SK-N-SH (cell line): Measurements from ENCODE around the gene PADI4. TPM values are rescaled to one million over a fixed set of nuclear protein-coding genes. Genes with fewer than 3 reads are reported as not detected.
A peak's percentile ranks its signal among the peaks of the same experiment; 100 is the strongest.
"Not testable (repeated sequence)": the region's sequence is repeated elsewhere in the genome, so short reads cannot be mapped to it uniquely, and the experiment has no call there.

Experiments
- CTCF ChIA-PET: fragments of 300-600, 350-600 bp; formaldehyde crosslinking; extraction: SDS; loops from one replicate; lab custom pipeline; 2021; lab: Yijun Ruan, JAX
- POLR2A ChIA-PET: fragments of 350-600 bp; sonication (Branson Sonifier 250); formaldehyde crosslinking; extraction: SDS; loops from one replicate; lab custom pipeline; 2020; ENCODE audit warnings: antibody characterized with exemption, inconsistent platforms; lab: Yijun Ruan, JAX
- DNase-seq: peaks from one replicate; pipeline ENCODE4 v3.0.0; 2012
- H2AFZ ChIP-seq: fragments of 200-600 bp; sonication (generic); 2 replicates; pipeline ENCODE4 v1.8.1; 2016; ENCODE audit warnings: antibody characterized with exemption, mild to moderate bottlenecking, low read depth
- H3F3A ChIP-seq: fragments of 200-600 bp; sonication (generic); replicated peaks from 2 replicates; pipeline ENCODE3; 2016; ENCODE audit warnings: antibody characterized with exemption, mild to moderate bottlenecking; ENCODE audit not compliant: insufficient read depth
- H3K27ac ChIP-seq, 2 experiments: fragments of 200-500 bp in 1 of 2; fragments of 200-600 bp in 1 of 2; sonication (Bioruptor generic) in 1 of 2; sonication (generic), shearing (Covaris generic) in 1 of 2; 2 replicates each; pipeline versions ENCODE4 v1.5.1 to v1.6.1; 2014 to 2016; ENCODE audit warnings: low read depth in 2 of 2, inconsistent platforms in 1 of 2, low read length in 1 of 2, mild to moderate bottlenecking in 1 of 2, mixed read lengths in 1 of 2
- H3K27me3 ChIP-seq: fragments of 200-600 bp; sonication (generic), shearing (Covaris generic); 2 replicates; pipeline ENCODE4 v1.6.1; 2016; ENCODE audit warnings: mixed run types; ENCODE audit not compliant: insufficient read depth
- H3K36me3 ChIP-seq, 2 experiments: fragments of 200-500 bp in 1 of 2; fragments of 200-600 bp in 1 of 2; sonication (Bioruptor generic) in 1 of 2; sonication (generic) in 1 of 2; replicated peaks in 1 of 2; 2 replicates each; pipeline versions ENCODE3 to v1.5.1; 2014 to 2016; ENCODE audit warnings: low read length in 1 of 2, mild to moderate bottlenecking in 1 of 2; ENCODE audit not compliant: insufficient read depth in 2 of 2, control insufficient read depth in 1 of 2
- H3K4me1 ChIP-seq, 2 experiments: fragments of 200-500 bp in 1 of 2; fragments of 200-600 bp in 1 of 2; sonication (Bioruptor generic) in 1 of 2; sonication (generic), shearing (Covaris generic) in 1 of 2; 2 replicates each; pipeline versions ENCODE4 v1.5.1 to v1.6.1; 2014 to 2016; ENCODE audit warnings: low read depth in 1 of 2, low read length in 1 of 2, mixed run types in 1 of 2; ENCODE audit not compliant: insufficient read depth in 2 of 2, control insufficient read depth in 1 of 2
- H3K4me2 ChIP-seq: fragments of 200-600 bp; sonication (generic), shearing (Covaris generic); 2 replicates; pipeline ENCODE4 v1.6.1; 2017; ENCODE audit warnings: mixed run types
- H3K4me3 ChIP-seq, 2 experiments: fragments of 200-500 bp in 1 of 2; fragments of 200-600 bp in 1 of 2; sonication (Bioruptor generic) in 1 of 2; sonication (generic), shearing (Covaris generic) in 1 of 2; 2 replicates each; pipeline versions ENCODE4 v1.5.1 to v1.8.1; 2014 to 2016; ENCODE audit warnings: low read depth in 2 of 2, inconsistent platforms in 1 of 2, low read length in 1 of 2, mild to moderate bottlenecking in 1 of 2, mixed read lengths in 1 of 2, moderate library complexity in 1 of 2
- H3K79me2 ChIP-seq: fragments of 200-600 bp; sonication (generic); 2 replicates; pipeline ENCODE4 v1.8.1; 2017; ENCODE audit warnings: mild to moderate bottlenecking; ENCODE audit not compliant: insufficient read depth
- H3K9ac ChIP-seq: fragments of 200-600 bp; sonication (generic); 2 replicates; pipeline ENCODE4 v1.6.1; 2017; ENCODE audit warnings: mixed run types
- H3K9me2 ChIP-seq: fragments of 200-600 bp; sonication (generic); 2 replicates; pipeline ENCODE4 v1.6.1; 2017; ENCODE audit warnings: mixed run types
- H3K9me3 ChIP-seq: fragments of 200-600 bp; sonication (generic); 2 replicates; pipeline ENCODE4 v1.6.1; 2017; ENCODE audit warnings: mixed run types, mild to moderate bottlenecking, moderate library complexity
- H4K20me1 ChIP-seq: fragments of 200-600 bp; sonication (generic); 2 replicates; pipeline ENCODE4 v1.6.1; 2017; ENCODE audit warnings: mild to moderate bottlenecking, mixed run types; ENCODE audit not compliant: insufficient read depth
- FOXM1 ChIP-seq: IDR thresholded peaks from 2 replicates; pipeline ENCODE4 v1.4.0; 2012; ENCODE audit warnings: low read depth, mild to moderate bottlenecking
- GATA2 ChIP-seq: sonication (generic); formaldehyde crosslinking; IDR thresholded peaks from 2 replicates; pipeline ENCODE4 v1.5.0; 2020; ENCODE audit warnings: mild to moderate bottlenecking, missing genetic modification reagents
- IRF3 ChIP-seq: fragments of 150-350 bp; IDR thresholded peaks from 2 replicates; pipeline ENCODE4 v1.6.1; 2016; ENCODE audit warnings: mild to moderate bottlenecking, low read depth, low read length
- JUND ChIP-seq: IDR thresholded peaks from 2 replicates; pipeline ENCODE4 v1.4.0; 2012
- PBX3 ChIP-seq: IDR thresholded peaks from 2 replicates; pipeline ENCODE4; 2012
- POLR2AphosphoS5 ChIP-seq: IDR thresholded peaks from 2 replicates; pipeline ENCODE4 v1.6.1; 2012; ENCODE audit warnings: low read depth, low read length
- RAD21 ChIP-seq: IDR thresholded peaks from 2 replicates; pipeline ENCODE4 v1.6.1; 2012; ENCODE audit warnings: mild to moderate bottlenecking, low read length
- REST ChIP-seq: IDR thresholded peaks from 2 replicates; pipeline ENCODE4 v1.6.1; 2012; ENCODE audit warnings: mild to moderate bottlenecking, low read depth, low read length, moderate library complexity
- RFX5 ChIP-seq: IDR thresholded peaks from 2 replicates; pipeline ENCODE4 v1.6.1; 2012; ENCODE audit warnings: mild to moderate bottlenecking, improper control_type of control experiment, low read length
- RXRA ChIP-seq: IDR thresholded peaks from 2 replicates; pipeline ENCODE4 v1.4.0; 2012; ENCODE audit warnings: low read depth, mild to moderate bottlenecking, borderline replicate concordance
- SIN3A ChIP-seq: IDR thresholded peaks from 2 replicates; pipeline ENCODE4 v1.6.1; 2012; ENCODE audit warnings: low read depth, mild to moderate bottlenecking, low read length, moderate library complexity, borderline replicate concordance
- SMC3 ChIP-seq: IDR thresholded peaks from 2 replicates; pipeline ENCODE4 v1.6.1; 2012; ENCODE audit warnings: low read depth, low read length, improper control_type of control experiment
- USF1 ChIP-seq: IDR thresholded peaks from 2 replicates; pipeline ENCODE4 v1.4.0; 2012; ENCODE audit warnings: low read depth, borderline replicate concordance
- YY1 ChIP-seq: IDR thresholded peaks from 2 replicates; pipeline ENCODE4 v1.4.0; 2012; ENCODE audit warnings: low read depth, mild to moderate bottlenecking
- WGBS: methylation state at CpG from one replicate; pipeline ENCODE4 v1.1.6; 2017; ENCODE audit warnings: low lambda C conversion rate; 5-methylcytosine and 5-hydroxymethylcytosine counted together
- polyA plus RNA-seq, 3 experiments: library from polyadenylated mRNA; depleted of rRNA; stranded (reverse); fragments of >200 nt; gene quantifications; 2 replicates each; pipeline ENCODE4 v1.2.3, GENCODE V29; 2012
- TF ChIP-seq, protein P1 (sequence below): fragments of 200-600 bp; sonication (generic); IDR thresholded peaks from 2 replicates; pipeline ENCODE4 v1.6.1; 2017; ENCODE audit warnings: antibody characterized with exemption, mild to moderate bottlenecking, moderate library complexity

PADI4 gene
- polyA plus RNA-seq, 1 of the 3 experiments (the other 2 are of a cell fraction) = not detected

GRCh38 chr1:17405898-17406759, 98.1 kb downstream of the PADI4 start:
- Histone ChIP-seq H3K36me3 (peaks cover 14 to 40% of the 10 kb centered on the region in 2 experiments), H3K9ac (no peak overlapping the region), H3K4me3 (no peak overlapping the region), H3K79me2 (no peaks in the 10 kb centered on the region), H3K9me3 (no peaks in the 10 kb centered on the region), H3F3A (peaks cover 6% of the 10 kb centered on the region), H3K9me2 (no peaks in the 10 kb centered on the region), H2AFZ (no peak overlapping the region), H4K20me1 (peaks cover 6% of the 10 kb centered on the region; the same call in 1 of the 2 replicates), H3K4me1 (peaks cover 0 to 8% of the 10 kb centered on the region in 2 experiments; a peak in 1 of 4 replicates), H3K27me3 (no peaks in the 10 kb centered on the region), H3K4me2 (no peak overlapping the region), H3K27ac (no peak overlapping the region; a peak in 1 of 4 replicates)
- WGBS = 46% methylated on average over 11 of the region's 15 CpGs
- peak; percentile 71 for TF ChIP-seq RAD21
- no peak for TF ChIP-seq RXRA
- TF ChIP-seq JUND = no peak
- no peak for TF ChIP-seq YY1
- no peak for TF ChIP-seq IRF3
- TF ChIP-seq FOXM1 = no peak
- no peak for TF ChIP-seq USF1
- TF ChIP-seq SMC3 = peak; percentile 70; the same call in 1 of the 2 replicates
- no peak for TF ChIP-seq REST
- TF ChIP-seq, protein P1, sequence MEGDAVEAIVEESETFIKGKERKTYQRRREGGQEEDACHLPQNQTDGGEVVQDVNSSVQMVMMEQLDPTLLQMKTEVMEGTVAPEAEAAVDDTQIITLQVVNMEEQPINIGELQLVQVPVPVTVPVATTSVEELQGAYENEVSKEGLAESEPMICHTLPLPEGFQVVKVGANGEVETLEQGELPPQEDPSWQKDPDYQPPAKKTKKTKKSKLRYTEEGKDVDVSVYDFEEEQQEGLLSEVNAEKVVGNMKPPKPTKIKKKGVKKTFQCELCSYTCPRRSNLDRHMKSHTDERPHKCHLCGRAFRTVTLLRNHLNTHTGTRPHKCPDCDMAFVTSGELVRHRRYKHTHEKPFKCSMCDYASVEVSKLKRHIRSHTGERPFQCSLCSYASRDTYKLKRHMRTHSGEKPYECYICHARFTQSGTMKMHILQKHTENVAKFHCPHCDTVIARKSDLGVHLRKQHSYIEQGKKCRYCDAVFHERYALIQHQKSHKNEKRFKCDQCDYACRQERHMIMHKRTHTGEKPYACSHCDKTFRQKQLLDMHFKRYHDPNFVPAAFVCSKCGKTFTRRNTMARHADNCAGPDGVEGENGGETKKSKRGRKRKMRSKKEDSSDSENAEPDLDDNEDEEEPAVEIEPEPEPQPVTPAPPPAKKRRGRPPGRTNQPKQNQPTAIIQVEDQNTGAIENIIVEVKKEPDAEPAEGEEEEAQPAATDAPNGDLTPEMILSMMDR = peak; percentile 81
- no peak for TF ChIP-seq RFX5
- no peak for TF ChIP-seq POLR2AphosphoS5
- TF ChIP-seq GATA2 (CRISPR knock-in tag) = no peak
- TF ChIP-seq SIN3A = peak; percentile 10; the same call in 1 of the 2 replicates
- no peak for TF ChIP-seq PBX3
- CTCF ChIA-PET = interaction anchor here (0.6 to 2.8 kb wide), 29 partner anchors 8 to 344 kb away, joined by 3 to 11 read pairs (median 3); no protein-coding TSS in a partner anchor
- POLR2A ChIA-PET = interaction anchor here (0.7 kb wide), 1 partner anchor 695 kb away, joined by 3 read pairs; no protein-coding TSS in a partner anchor
- DNase-seq = peak; percentile 90

DNA sequence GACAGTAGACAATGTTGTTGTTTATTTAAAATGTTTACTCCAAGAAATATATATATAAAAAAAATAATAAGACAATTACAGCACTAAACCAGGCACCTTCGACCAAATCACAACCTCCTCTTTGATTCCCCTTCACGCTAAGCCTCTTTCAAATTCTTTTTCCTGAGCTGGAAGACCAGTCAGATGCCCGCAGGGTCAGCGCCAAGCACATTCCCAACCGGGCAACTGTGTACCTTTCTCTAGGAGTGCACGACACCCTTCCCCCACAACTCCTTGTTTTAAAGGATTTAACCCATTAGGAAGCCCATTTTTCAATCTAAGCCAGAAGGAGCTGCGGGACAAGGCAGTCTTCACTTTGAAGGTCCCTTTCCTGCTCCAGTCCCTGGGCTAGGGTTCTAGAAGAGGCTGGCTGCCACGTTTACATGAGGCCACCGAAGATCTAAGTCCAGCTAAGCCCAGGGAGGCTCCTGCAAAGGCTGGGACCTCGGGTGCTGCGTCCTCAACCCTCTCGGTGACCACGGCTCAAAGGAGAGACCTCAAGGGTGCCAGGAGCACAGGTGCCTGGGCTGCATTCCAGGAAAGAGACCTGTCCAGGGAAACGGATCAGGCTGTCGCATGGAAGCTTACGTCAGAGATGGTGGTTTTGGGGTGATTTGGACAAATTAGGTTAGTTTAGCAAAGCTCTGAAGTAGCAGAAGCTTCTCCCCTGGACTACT, 98.9 kb downstream of the PADI4 start:
- H3K9me3 ChIP-seq, H3K4me3 ChIP-seq, H2AFZ ChIP-seq, H4K20me1 ChIP-seq, H3K27ac ChIP-seq, H3K9me2 ChIP-seq, H3K27me3 ChIP-seq, H3K4me2 ChIP-seq, DNase-seq, H3F3A ChIP-seq, H3K79me2 ChIP-seq, H3K4me1 ChIP-seq, H3K9ac ChIP-seq, POLR2A ChIA-PET: not testable (repeated sequence)
- WGBS = 91% methylated on average over 16 of the region's 16 CpGs
- CTCF ChIA-PET = interaction anchor here (0.6 to 2.5 kb wide), 16 partner anchors 10 to 344 kb away, joined by 3 to 11 read pairs (median 4); no protein-coding TSS in a partner anchor
- H3K36me3 ChIP-seq = peaks cover 22 to 47% of the 10 kb centered on the region in 2 experiments
